Measurements from ENCODE around the gene SLC10A7. TPM values are rescaled to one million over a fixed set of nuclear protein-coding genes. Genes with fewer than 3 reads are reported as not detected.

SLC10A7 gene
- 2.3 TPM for polyA plus RNA-seq (2012; ENCODE audit: insufficient read depth, insufficient read length, low read depth)

GRCh38 chr4:146521541-146522097, at the start of gene SLC10A7:
Gene SLC10A7, minus strand, starts transcription at chr4:146521940. Its CDS starts 223 bp downstream, at chr4:146521717.
- Histone ChIP-seq H3K36me3 (no peaks in the 10 kb centered on the region), H3K4me1 (peaks cover 2% of the 10 kb centered on the region; the same call in 1 of the 2 replicates), H3K9me3 (no peaks in the 10 kb centered on the region), H3K27me3 (no peaks in the 10 kb centered on the region), H3K4me3 (ENCODE audit: low read depth, low read length) (peak within 1 kb of the TSS; percentile 98)
- DNase-seq = peak; percentile 83
- TF ChIP-seq CTCF (IDR thresholded peaks at IDR 0.05; ENCODE audit: low read depth, low read length) = no peak

GRCh38 chr4:146567396-146567795, 45.7 kb upstream of the SLC10A7 start:
- Histone ChIP-seq H3K27me3 (peaks cover 7% of the 10 kb centered on the region; the same call in 1 of the 2 replicates), H3K36me3 (no peaks in the 10 kb centered on the region), H3K4me1 (no peaks in the 10 kb centered on the region), H3K9me3 (no peaks in the 10 kb centered on the region), H3K4me3 (ENCODE audit: low read depth, low read length) (no peak overlapping the region)
- no peak for DNase-seq
- no peak for TF ChIP-seq CTCF (IDR thresholded peaks at IDR 0.05; ENCODE audit: low read depth, low read length)

GRCh38 chr4:146564492-146564891, 42.8 kb upstream of the SLC10A7 start:
- Histone ChIP-seq H3K9me3 (no peaks in the 10 kb centered on the region), H3K27me3 (peaks cover 19% of the 10 kb centered on the region), H3K4me3 (ENCODE audit: low read depth, low read length) (no peak overlapping the region), H3K4me1 (no peaks in the 10 kb centered on the region), H3K36me3 (no peaks in the 10 kb centered on the region)
- no peak for DNase-seq
- TF ChIP-seq CTCF (IDR thresholded peaks at IDR 0.05; ENCODE audit: low read depth, low read length) = no peak

- Histone ChIP-seq H3K36me3 (no peaks in the 10 kb centered on the region), H3K9me3 (no peaks in the 10 kb centered on the region), H3K27me3 (no peaks in the 10 kb centered on the region), H3K4me1 (no peaks in the 10 kb centered on the region), H3K4me3 (ENCODE audit: low read depth, low read length) (no peak overlapping the region)
- TF ChIP-seq CTCF (IDR thresholded peaks at IDR 0.05; ENCODE audit: low read depth, low read length) = no peak
- DNase-seq = no peak
Measured at GRCh38 chr4:146550161-146550560, 28.4 kb upstream of the SLC10A7 start.

GRCh38 chr4:146548443-146548842, 26.7 kb upstream of the SLC10A7 start:
- Histone ChIP-seq H3K27me3 (no peaks in the 10 kb centered on the region), H3K36me3 (no peaks in the 10 kb centered on the region), H3K4me3 (ENCODE audit: low read depth, low read length) (no peak overlapping the region), H3K4me1 (no peaks in the 10 kb centered on the region), H3K9me3 (no peaks in the 10 kb centered on the region)
- DNase-seq = no peak
- TF ChIP-seq CTCF (IDR thresholded peaks at IDR 0.05; ENCODE audit: low read depth, low read length) = no peak

GRCh38 chr4:146545102-146545501, 23.4 kb upstream of the SLC10A7 start:
- peak; percentile 24 for DNase-seq

More at GRCh38 chr4:146545102-146545501, 23.4 kb upstream of the SLC10A7 start:
- H3K9me3 ChIP-seq = no peaks in the 10 kb centered on the region
- H3K4me1 ChIP-seq = no peaks in the 10 kb centered on the region
- H3K27me3 ChIP-seq = no peaks in the 10 kb centered on the region
- no peaks in the 10 kb centered on the region for H3K36me3 ChIP-seq
- peak; percentile 67 for TF ChIP-seq CTCF (IDR thresholded peaks at IDR 0.05; ENCODE audit: low read depth, low read length)
- no peak overlapping the region for H3K4me3 ChIP-seq (ENCODE audit: low read depth, low read length)
